HG03571 (cell line): ENCODE measurements around the gene FOSB.

Experiments used
- ATAC-seq: cut with Tn5 transposase; IDR thresholded peaks from one replicate; pipeline ENCODE4 v1.9.1; 2021; ENCODE audit not compliant: unreplicated experiment

The FOSB gene

GRCh38 chr19:45442408-45442777, 25.4 kb upstream of the FOSB start:
- no peak for ATAC-seq

- ATAC-seq, result no peak
These were observed 24.9 kb upstream of the FOSB start for GRCh38 chr19:45442778-45443461.

GRCh38 chr19:45443462-45444317, 24.1 kb upstream of the FOSB start:
- no peak for ATAC-seq

- ATAC-seq, result peak; percentile 52
These were observed 23.3 kb upstream of the FOSB start for GRCh38 chr19:45444318-45445041.

GRCh38 chr19:45445139-45445538, 22.7 kb upstream of the FOSB start:
- no peak for ATAC-seq

GRCh38 chr19:45446295-45446694, 21.5 kb upstream of the FOSB start:
- ATAC-seq, result no peak

- no peak for ATAC-seq
These were observed 20.9 kb upstream of the FOSB start for GRCh38 chr19:45446944-45447343.

- ATAC-seq, result no peak
These were observed 19.4 kb upstream of the FOSB start for GRCh38 chr19:45448425-45448756.

GRCh38 chr19:45448887-45449299, 18.9 kb upstream of the FOSB start:
- ATAC-seq, result no peak

- no peak for ATAC-seq
These were observed 17.8 kb upstream of the FOSB start for GRCh38 chr19:45450012-45450333.

- no peak for ATAC-seq
These were observed 16.5 kb upstream of the FOSB start for GRCh38 chr19:45451131-45451849.

- ATAC-seq, result no peak
These were observed 15.9 kb upstream of the FOSB start for GRCh38 chr19:45451850-45452387.

- no peak for ATAC-seq
These were observed 11.9 kb upstream of the FOSB start for GRCh38 chr19:45455707-45456499.

GRCh38 chr19:45456500-45456815, 11.3 kb upstream of the FOSB start:
- ATAC-seq, result no peak

- ATAC-seq, result no peak
These were observed 10.0 kb upstream of the FOSB start for GRCh38 chr19:45457776-45458175.

- no peak for ATAC-seq
These were observed 6.9 kb upstream of the FOSB start for GRCh38 chr19:45460807-45461347.

GRCh38 chr19:45462174-45462573, 5.6 kb upstream of the FOSB start:
- no peak for ATAC-seq

GRCh38 chr19:45463241-45463640, 4.6 kb upstream of the FOSB start:
- ATAC-seq, result no peak

GRCh38 chr19:45464274-45464673, 3.5 kb upstream of the FOSB start:
- ATAC-seq, result no peak

GRCh38 chr19:45464852-45465441, 2.8 kb upstream of the FOSB start:
- ATAC-seq, result no peak
